Neural cell (in vitro differentiated cells): ENCODE measurements around the gene EPHB4. TPM values are rescaled to one million over a fixed set of nuclear protein-coding genes. Genes with fewer than 3 reads are reported as not detected.

ENCODE experiments used
- H2AFZ ChIP-seq: fragments of 200-600, 300-800 bp; sonication (generic), shearing (Covaris generic); 2 replicates; pipeline ENCODE4 v1.6.0; 2014; ENCODE audit warnings: low read depth, mild to moderate bottlenecking, antibody characterized with exemption, low read length, moderate library complexity
- H3F3A ChIP-seq: fragments of 200-600 bp; shearing (Covaris generic); 2 replicates; pipeline ENCODE4 v1.6.1; 2016; ENCODE audit warnings: mild to moderate bottlenecking, moderate library complexity, mixed read lengths, antibody characterized with exemption, low read length; ENCODE audit not compliant: insufficient read depth, poor library complexity, severe bottlenecking
- H3K27ac ChIP-seq: fragments of 200-600, 300-800 bp; sonication (generic), shearing (Covaris generic); 2 replicates; pipeline ENCODE4 v1.5.1; 2014; ENCODE audit warnings: mild to moderate bottlenecking, low read length, moderate library complexity
- H3K27me3 ChIP-seq: fragments of 300-800, 200-600 bp; sonication (generic), shearing (Covaris generic); 2 replicates; pipeline ENCODE4 v1.6.0; 2014; ENCODE audit warnings: mild to moderate bottlenecking, low read depth, low read length, moderate library complexity; ENCODE audit not compliant: insufficient read depth
- H3K36me3 ChIP-seq: fragments of 300-800, 200-600 bp; sonication (generic), shearing (Covaris generic); 2 replicates; pipeline ENCODE4 v1.5.1; 2014; ENCODE audit warnings: mild to moderate bottlenecking, antibody characterized with exemption, low read length, moderate library complexity; ENCODE audit not compliant: insufficient read depth
- H3K4me2 ChIP-seq: fragments of 300-800, 200-600 bp; sonication (generic), shearing (Covaris generic); 2 replicates; pipeline ENCODE4 v1.6.0; 2014; ENCODE audit warnings: mild to moderate bottlenecking, low read length
- H3K4me3 ChIP-seq: fragments of 300-800, 200-600 bp; sonication (generic), shearing (Covaris generic); 2 replicates; pipeline ENCODE4 v1.5.1; 2014; ENCODE audit warnings: mild to moderate bottlenecking, low read length, moderate library complexity
- H3K79me2 ChIP-seq: fragments of 200-600 bp; shearing (Covaris generic); replicated peaks from 2 replicates; pipeline ENCODE4 v1.6.0; 2014; ENCODE audit warnings: mild to moderate bottlenecking, low read length, moderate library complexity; ENCODE audit not compliant: insufficient read depth
- H3K9ac ChIP-seq: fragments of 300-800, 200-600 bp; sonication (generic), shearing (Covaris generic); 2 replicates; pipeline ENCODE4 v1.6.1; 2016; ENCODE audit warnings: mild to moderate bottlenecking, low read length, mixed read lengths
- H3K9me2 ChIP-seq: fragments of 200-600 bp; shearing (Covaris generic); 2 replicates; pipeline ENCODE4 v1.6.1; 2016; ENCODE audit warnings: mild to moderate bottlenecking, low read length, mixed read lengths; ENCODE audit not compliant: insufficient read depth
- H3K9me3 ChIP-seq: fragments of 200-600, 300-800 bp; sonication (generic), shearing (Covaris generic); 2 replicates; pipeline ENCODE4 v1.6.1; 2016; ENCODE audit warnings: mild to moderate bottlenecking, mixed run types, low read length, moderate library complexity, mixed read lengths
- H4K20me1 ChIP-seq: fragments of 200-600 bp; shearing (Covaris generic); 2 replicates; pipeline ENCODE4 v1.6.1; 2016; ENCODE audit warnings: mild to moderate bottlenecking, mixed run types; ENCODE audit not compliant: insufficient read depth
- CTCF ChIP-seq: fragments of 450-650 bp; IDR thresholded peaks from 2 replicates; pipeline ENCODE4 v1.5.1; 2014; ENCODE audit warnings: antibody characterized with exemption, mild to moderate bottlenecking, moderate library complexity; ENCODE audit not compliant: poor library complexity, severe bottlenecking
- EP300 ChIP-seq: fragments of 450-650 bp; conservative IDR thresholded peaks from 2 replicates; pipeline ENCODE4 v1.6.1; 2014; ENCODE audit warnings: antibody characterized with exemption, mild to moderate bottlenecking, moderate library complexity; ENCODE audit not compliant: poor library complexity, severe bottlenecking
- EZH2 ChIP-seq: fragments of 200-600, 300-800 bp; shearing (Covaris generic), sonication (generic); IDR thresholded peaks from 2 replicates; pipeline ENCODE4 v1.6.1; 2014; ENCODE audit warnings: antibody characterized with exemption, low read length, borderline replicate concordance, mild to moderate bottlenecking; ENCODE audit not compliant: insufficient read depth, poor library complexity, severe bottlenecking
- MXI1 ChIP-seq: fragments of 450-650 bp; conservative IDR thresholded peaks from 2 replicates; pipeline ENCODE4 v1.6.1; 2014; ENCODE audit warnings: antibody characterized with exemption, mild to moderate bottlenecking; ENCODE audit not compliant: poor library complexity, severe bottlenecking
- POLR2AphosphoS5 ChIP-seq: IDR thresholded peaks from 2 replicates; pipeline ENCODE4 v1.6.1; 2012
- RAD21 ChIP-seq: fragments of 450-650 bp; conservative IDR thresholded peaks from 2 replicates; pipeline ENCODE4 v1.6.1; 2014; ENCODE audit warnings: antibody characterized with exemption, mild to moderate bottlenecking, moderate library complexity
- SMC3 ChIP-seq: fragments of 450-650 bp; conservative IDR thresholded peaks from 2 replicates; pipeline ENCODE4 v1.6.1; 2014; ENCODE audit warnings: antibody characterized with exemption, mild to moderate bottlenecking, moderate library complexity; ENCODE audit not compliant: poor library complexity
- TAF1 ChIP-seq: IDR thresholded peaks from 2 replicates; pipeline ENCODE4 v1.6.1; 2012; ENCODE audit warnings: low read depth
- polyA plus RNA-seq: library from polyadenylated mRNA; depleted of rRNA; stranded (reverse); fragments of >200 nt; gene quantifications from 2 replicates; pipeline ENCODE4 v1.2.3, GENCODE V29; 2014
- TF ChIP-seq, protein P1 (sequence below): IDR thresholded peaks from 2 replicates; pipeline ENCODE4 v1.6.1; 2012; ENCODE audit warnings: borderline replicate concordance

EPHB4 gene
- polyA plus RNA-seq, 1 donor from 2014 or later = 0.92 TPM

GRCh38 chr7:100765250-100765649 is 62.1 kb downstream of the EPHB4 start:
- no peaks in the 10 kb centered on the region for H3K9me2 ChIP-seq
- H3K79me2 ChIP-seq = no peaks in the 10 kb centered on the region
- H3K27ac ChIP-seq = no peak overlapping the region
- H4K20me1 ChIP-seq = no peaks in the 10 kb centered on the region
- no peak overlapping the region for H3K4me2 ChIP-seq
- TF ChIP-seq, protein P1, sequence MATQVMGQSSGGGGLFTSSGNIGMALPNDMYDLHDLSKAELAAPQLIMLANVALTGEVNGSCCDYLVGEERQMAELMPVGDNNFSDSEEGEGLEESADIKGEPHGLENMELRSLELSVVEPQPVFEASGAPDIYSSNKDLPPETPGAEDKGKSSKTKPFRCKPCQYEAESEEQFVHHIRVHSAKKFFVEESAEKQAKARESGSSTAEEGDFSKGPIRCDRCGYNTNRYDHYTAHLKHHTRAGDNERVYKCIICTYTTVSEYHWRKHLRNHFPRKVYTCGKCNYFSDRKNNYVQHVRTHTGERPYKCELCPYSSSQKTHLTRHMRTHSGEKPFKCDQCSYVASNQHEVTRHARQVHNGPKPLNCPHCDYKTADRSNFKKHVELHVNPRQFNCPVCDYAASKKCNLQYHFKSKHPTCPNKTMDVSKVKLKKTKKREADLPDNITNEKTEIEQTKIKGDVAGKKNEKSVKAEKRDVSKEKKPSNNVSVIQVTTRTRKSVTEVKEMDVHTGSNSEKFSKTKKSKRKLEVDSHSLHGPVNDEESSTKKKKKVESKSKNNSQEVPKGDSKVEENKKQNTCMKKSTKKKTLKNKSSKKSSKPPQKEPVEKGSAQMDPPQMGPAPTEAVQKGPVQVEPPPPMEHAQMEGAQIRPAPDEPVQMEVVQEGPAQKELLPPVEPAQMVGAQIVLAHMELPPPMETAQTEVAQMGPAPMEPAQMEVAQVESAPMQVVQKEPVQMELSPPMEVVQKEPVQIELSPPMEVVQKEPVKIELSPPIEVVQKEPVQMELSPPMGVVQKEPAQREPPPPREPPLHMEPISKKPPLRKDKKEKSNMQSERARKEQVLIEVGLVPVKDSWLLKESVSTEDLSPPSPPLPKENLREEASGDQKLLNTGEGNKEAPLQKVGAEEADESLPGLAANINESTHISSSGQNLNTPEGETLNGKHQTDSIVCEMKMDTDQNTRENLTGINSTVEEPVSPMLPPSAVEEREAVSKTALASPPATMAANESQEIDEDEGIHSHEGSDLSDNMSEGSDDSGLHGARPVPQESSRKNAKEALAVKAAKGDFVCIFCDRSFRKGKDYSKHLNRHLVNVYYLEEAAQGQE = no peak
- TF ChIP-seq TAF1 (no peak), MXI1 (no peak)
- no peaks in the 10 kb centered on the region for H3K36me3 ChIP-seq
- no peak overlapping the region for H2AFZ ChIP-seq
- H3F3A ChIP-seq = no peaks in the 10 kb centered on the region
- H3K4me3 ChIP-seq = no peak overlapping the region
- H3K27me3 ChIP-seq = no peaks in the 10 kb centered on the region
- H3K9me3 ChIP-seq = no peaks in the 10 kb centered on the region
- H3K9ac ChIP-seq = no peak overlapping the region

DNA sequence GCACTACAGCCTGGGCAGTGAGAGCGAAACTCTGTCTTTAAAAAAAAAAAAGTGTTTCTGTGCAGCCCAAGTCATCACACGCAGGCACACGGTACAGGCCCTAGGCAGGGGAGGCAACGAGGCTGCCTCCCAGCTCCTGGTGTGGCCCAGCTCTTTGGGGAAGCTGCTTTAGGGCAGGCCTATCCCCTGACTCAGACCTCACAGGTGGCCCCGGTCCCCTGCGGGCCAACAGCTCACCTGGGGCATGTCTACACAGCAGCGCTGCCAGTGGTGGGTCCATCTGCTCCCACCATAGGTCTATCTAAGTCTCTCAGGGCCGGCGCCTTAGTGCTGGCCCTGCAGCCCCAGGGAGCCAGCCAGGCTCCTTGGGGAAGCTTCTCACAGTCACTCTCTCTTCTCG is 62.5 kb downstream of the EPHB4 start:
- H3K4me2 ChIP-seq = no peak overlapping the region
- H3K9me2 ChIP-seq = no peaks in the 10 kb centered on the region
- no peak overlapping the region for H3K9ac ChIP-seq
- H3K27me3 ChIP-seq = no peaks in the 10 kb centered on the region
- no peaks in the 10 kb centered on the region for H3K79me2 ChIP-seq
- H3K27ac ChIP-seq = no peak overlapping the region
- H2AFZ ChIP-seq = no peak overlapping the region
- H4K20me1 ChIP-seq = no peaks in the 10 kb centered on the region
- no peaks in the 10 kb centered on the region for H3F3A ChIP-seq
- H3K9me3 ChIP-seq = no peaks in the 10 kb centered on the region
- H3K36me3 ChIP-seq = no peaks in the 10 kb centered on the region
- H3K4me3 ChIP-seq = no peak overlapping the region
- TF ChIP-seq, protein P1 = no peak
- no peak for TF ChIP-seq EZH2
- TF ChIP-seq TAF1 = no peak
- no peak for TF ChIP-seq CTCF
- no peak for TF ChIP-seq RAD21
- no peak for TF ChIP-seq MXI1
- no peak for TF ChIP-seq SMC3
- TF ChIP-seq POLR2AphosphoS5 = no peak
- no peak for TF ChIP-seq EP300
